K562 (cell line): ENCODE results near the gene CARMIL3. TPM values are rescaled to one million over a fixed set of nuclear protein-coding genes. Genes with fewer than 3 reads are reported as not detected.

ENCODE experiments used
- ATAC-seq: fragments of 200-7000 bp; cut with Tn5 transposase; 3 replicates; pipeline ENCODE4 v1.9.1; 2020; ENCODE audit warnings: moderate library complexity
- BruUV-seq: library from RNA; stranded (reverse); fragments of 400-500 nt; replicated peaks from 2 replicates; lab custom pipeline; 2021; lab: Mats Ljungman, UMichigan
- CTCF ChIA-PET: fragments of 300-600 bp; formaldehyde crosslinking; extraction: SDS; loops from one replicate; lab custom pipeline; 2021; ENCODE audit warnings: low intra/inter-chr PET ratio; lab: Yijun Ruan, JAX
- POLR2A ChIA-PET: fragments of 300-600, 350-650 bp; sonication (Branson Sonifier 250); formaldehyde crosslinking; extraction: SDS; loops from one replicate; lab custom pipeline; 2021; ENCODE audit warnings: antibody characterized with exemption, inconsistent platforms; lab: Yijun Ruan, JAX
- DNase-seq, 4 experiments: peaks; one replicate each; pipeline versions ENCODE4 v3.0.0 to v3.0.0-alpha.2; 2011 to 2018; ENCODE audit warnings: low spot score in 3 of 4, mixed read lengths in 3 of 4; ENCODE audit errors: extremely low read depth in 1 of 4
- FAIRE-seq: peaks from 2 replicates; lab custom pipeline; 2011; peaks lifted over from hg19 to GRCh38; lab: Jason Lieb, UNC
- H2AFZ ChIP-seq: 2 replicates; pipeline ENCODE4 v1.6.0; 2011; ENCODE audit warnings: low read depth, low read length, control low read depth, inconsistent platforms
- H3K27ac ChIP-seq: fragments of 200-600 bp; 3 replicates; pipeline ENCODE4 v1.8.0; 2011; ENCODE audit warnings: low read depth, mild to moderate bottlenecking, control low read depth, inconsistent platforms, low read length, moderate library complexity, mixed read lengths; ENCODE audit errors: extremely low read depth
- H3K27me3 ChIP-seq, 2 experiments: fragments of 300-600 bp in 1 of 2; 2 replicates in 1 of 2; 3 replicates in 1 of 2; pipeline versions ENCODE4 v1.6.0 to v1.8.0; 2011; ENCODE audit warnings: inconsistent platforms in 2 of 2, low read length in 2 of 2, mild to moderate bottlenecking in 1 of 2, mixed read lengths in 1 of 2, moderate library complexity in 1 of 2; ENCODE audit not compliant: control insufficient read depth in 2 of 2, insufficient read depth in 2 of 2
- H3K36me3 ChIP-seq: fragments of 300-600 bp; 3 replicates; pipeline ENCODE4 v1.8.0; 2011; ENCODE audit warnings: mild to moderate bottlenecking, low read length, inconsistent platforms; ENCODE audit not compliant: control insufficient read depth, insufficient read depth
- H3K4me1 ChIP-seq, 2 experiments: fragments of 200-600 bp in 1 of 2; replicated peaks in 1 of 2; 2 replicates in 1 of 2; 3 replicates in 1 of 2; pipeline versions ENCODE4 v1.5.1 to v1.8.0; 2011; ENCODE audit warnings: inconsistent platforms in 2 of 2, low read length in 2 of 2, mild to moderate bottlenecking in 1 of 2, mixed read lengths in 1 of 2, moderate library complexity in 1 of 2; ENCODE audit not compliant: control insufficient read depth in 2 of 2, insufficient read depth in 2 of 2
- H3K4me2 ChIP-seq: 2 replicates; pipeline ENCODE4 v1.6.1; 2011; ENCODE audit warnings: low read length, control low read depth, inconsistent platforms, mixed read lengths; ENCODE audit not compliant: insufficient read depth
- H3K4me3 ChIP-seq: fragments of 200-600 bp; sonication (generic), shearing (Covaris generic); 2 replicates; pipeline ENCODE4 v1.5.1; 2016; ENCODE audit warnings: control low read depth, inconsistent platforms
- H3K79me2 ChIP-seq: fragments of 200-600 bp; 3 replicates; pipeline ENCODE4 v1.8.0; 2011; ENCODE audit warnings: low read length, inconsistent platforms; ENCODE audit not compliant: control insufficient read depth, insufficient read depth
- H3K9ac ChIP-seq, 2 experiments: 2 replicates each; pipeline versions ENCODE4 v1.6.0 to v1.6.1; 2011; ENCODE audit warnings: low read depth in 2 of 2, low read length in 2 of 2, control low read depth in 1 of 2, inconsistent platforms in 1 of 2, mild to moderate bottlenecking in 1 of 2, mixed read lengths in 1 of 2; ENCODE audit not compliant: insufficient read depth in 1 of 2
- H3K9me1 ChIP-seq: one replicate; pipeline ENCODE4 v1.6.0; 2011; ENCODE audit warnings: inconsistent platforms, mild to moderate bottlenecking, low read length, moderate library complexity; ENCODE audit not compliant: control insufficient read depth, insufficient read depth
- H3K9me3 ChIP-seq: replicated peaks from 2 replicates; pipeline ENCODE4 v1.5.1; 2011; ENCODE audit warnings: low read depth, low read length, inconsistent platforms; ENCODE audit not compliant: control insufficient read depth, insufficient read depth
- H4K20me1 ChIP-seq: replicated peaks from 2 replicates; pipeline ENCODE4 v1.6.1; 2011; ENCODE audit warnings: low read length, inconsistent platforms, mixed read lengths; ENCODE audit not compliant: control insufficient read depth, insufficient read depth
- BCLAF1 ChIP-seq, 2 experiments: fragments of 450-650 bp in 1 of 2; IDR thresholded peaks; 2 replicates each; pipeline ENCODE4 v1.6.1; 2011 to 2017; ENCODE audit warnings: low read depth in 2 of 2, antibody characterized with exemption in 1 of 2, borderline replicate concordance in 1 of 2, low read length in 1 of 2, mild to moderate bottlenecking in 1 of 2, mixed read lengths in 1 of 2; ENCODE audit not compliant: control insufficient read depth in 1 of 2
- CHD4 ChIP-seq: fragments of 200-600 bp; sonication (generic); IDR thresholded peaks from 3 replicates; pipeline ENCODE4 v1.6.1; 2012; ENCODE audit warnings: low read depth, mild to moderate bottlenecking, mixed read lengths, low read length, inconsistent platforms; ENCODE audit not compliant: insufficient read depth, insufficient replicate concordance, poor library complexity, severe bottlenecking
- CTCF ChIP-seq, 3 experiments: IDR thresholded peaks in 2 of 3; conservative IDR thresholded peaks in 1 of 3; 2 replicates each; pipeline ENCODE4 v1.5.1; 2011 to 2012; ENCODE audit warnings: low read length in 3 of 3, mild to moderate bottlenecking in 3 of 3, control low read depth in 2 of 3, improper control_type of control experiment in 1 of 3, inconsistent platforms in 1 of 3, low read depth in 1 of 3, mixed read lengths in 1 of 3, moderate library complexity in 1 of 3; ENCODE audit not compliant: insufficient read depth in 2 of 3
- CXXC5 ChIP-seq: fragments of 250-450 bp; sonication (Bioruptor Pico); IDR thresholded peaks from 2 replicates; pipeline ENCODE4 v1.8.0; 2022; ENCODE audit warnings: inconsistent platforms, mild to moderate bottlenecking, moderate library complexity
- ID3 ChIP-seq, 2 experiments: fragments of 250-450 bp in 1 of 2; fragments of 450-650 bp in 1 of 2; sonication (Bioruptor Pico) in 1 of 2; IDR thresholded peaks; 2 replicates each; pipeline versions ENCODE4 v1.6.1 to v1.8.0; 2016 to 2021; ENCODE audit warnings: mild to moderate bottlenecking in 2 of 2, moderate library complexity in 2 of 2, missing compliant biosample characterization in 1 of 2, missing genetic modification characterization in 1 of 2
- ILK ChIP-seq: fragments of 450-650 bp; IDR thresholded peaks from 2 replicates; pipeline ENCODE4 v1.6.1; 2016; ENCODE audit warnings: missing genetic modification characterization, low read depth, mild to moderate bottlenecking, missing compliant biosample characterization, moderate library complexity, borderline replicate concordance
- MED1 ChIP-seq: sonication (generic); formaldehyde crosslinking; IDR thresholded peaks from 2 replicates; pipeline ENCODE4 v1.8.1; 2023; ENCODE audit warnings: missing genetic modification reagents, borderline replicate concordance
- NFE2 ChIP-seq: IDR thresholded peaks from 2 replicates; pipeline ENCODE4 v1.6.1; 2014; ENCODE audit warnings: antibody characterized with exemption, low read depth
- STAG1 ChIP-seq: sonication (generic); formaldehyde crosslinking; IDR thresholded peaks from 2 replicates; pipeline ENCODE4 v1.5.0; 2020; ENCODE audit warnings: missing genetic modification reagents, borderline replicate concordance
- XRCC3 ChIP-seq: fragments of 450-650 bp; IDR thresholded peaks from 2 replicates; pipeline ENCODE4 v1.6.1; 2017; ENCODE audit warnings: mild to moderate bottlenecking, moderate library complexity
- ZNF3 ChIP-seq: fragments of 250-450 bp; sonication (Bioruptor Pico); IDR thresholded peaks from 2 replicates; pipeline ENCODE4 v1.5.0; 2021; ENCODE audit warnings: mild to moderate bottlenecking, moderate library complexity
- WGBS: fragments of 100-300 bp; shearing (Covaris generic); methylation state at CpG from one replicate; pipeline ENCODE4 v1.1.6; 2016; ENCODE audit warnings: low coverage, mixed read lengths; ENCODE audit not compliant: insufficient coverage; ENCODE audit errors: missing lambda C conversion rate; 5-methylcytosine and 5-hydroxymethylcytosine counted together
- in situ Hi-C: fragments of 300-500 bp; cut with MboI; formaldehyde crosslinking; loops from 4 replicates; pipeline ENCODE4 v1.15.0; 2018; ENCODE audit warnings: inconsistent platforms, mixed read lengths
- intact Hi-C: fragments of 100-400 bp; cut with micrococcal nuclease; formaldehyde crosslinking; loops from 2 replicates; pipeline ENCODE4 v1.14.2; 2022
- polyA plus RNA-seq, 8 experiments: library from polyadenylated mRNA; depleted of rRNA in 4 of 8; stranded (reverse) in 5 of 8; unstranded in 3 of 8; fragments of >200 nt; fragmentation: Nextera tagmentation in 2 of 8; fragmentation: Illumina TruSeq in 1 of 8; extraction: Ambion mirVana in 2 of 8; extraction: Trizol in 1 of 8; gene quantifications; 2 replicates each; pipeline versions ENCODE4 v1.2.1 to v1.2.3, GENCODE V29; 2011 to 2014; ENCODE audit warnings: inconsistent platforms in 1 of 8, missing spikeins in 1 of 8
- total RNA-seq, 7 experiments: library from RNA; depleted of rRNA in 6 of 7; stranded (reverse); fragments of >200 nt in 6 of 7; fragmentation: Illumina TruSeq in 2 of 7; extraction: Trizol in 2 of 7; gene quantifications; 2 replicates each; pipeline versions ENCODE4 v1.2.1 to v1.2.3, GENCODE V29; 2011 to 2021; ENCODE audit warnings: low replicate concordance in 1 of 7

The CARMIL3 gene
- total and polyA plus RNA-seq, 9 of the 15 experiments (the other 6 are each of a cell fraction or from before 2014, with no cell fraction given): 0.01 to 0.11 (median 0.05) TPM; not detected in 5

GRCh38 chr14:24080888-24081738 is 29.3 kb downstream of the CARMIL3 start:
- peak; percentile 87 for FAIRE-seq
- in situ Hi-C loops: no loop called here
- TF ChIP-seq ZNF3 (CRISPR knock-in tag) (no peak), STAG1 (no peak), BCLAF1 (IDR thresholded peaks at IDR 0.05; ENCODE audit: borderline replicate concordance in 1 of 2, control insufficient read depth in 1 of 2, low read depth in 2 of 2, low read length in 1 of 2) (no peak), XRCC3 (no peak), ILK (tag) (no peak), ID3 (CRISPR knock-in tag; IDR thresholded peaks at IDR 0.05) (no peak), ID3 (tag; IDR thresholded peaks at IDR 0.05) (peak; percentile 37; the same call in 1 of the 2 replicates), CTCF (IDR thresholded peaks at IDR 0.05 in 2 of 3, conservative IDR thresholded peaks at IDR 0.05 in 1 of 3; ENCODE audit: insufficient read depth in 2 of 3, low read depth in 1 of 3, low read length in 3 of 3) (0 out of 6 replicates have a peak, but pooled peaks of 1 of the 3 experiments have one; percentile 0), CXXC5 (CRISPR knock-in tag) (peak; percentile 70; the same call in 1 of the 2 replicates), CHD4 (no peak), NFE2 (peak; percentile 72), MED1 (no peak)

More at GRCh38 chr14:24080888-24081738, 29.3 kb downstream of the CARMIL3 start:
- Histone ChIP-seq H2AFZ (peak overlapping the region; percentile 81), H3K4me3 (peak overlapping the region; percentile 53), H3K36me3 (no peaks in the 10 kb centered on the region), H3K4me2 (peak overlapping the region; percentile 69), H3K79me2 (no peaks in the 10 kb centered on the region), H3K27ac (peak overlapping the region; percentile 77), H3K9ac (peak overlapping the region; percentile 55 to 90), H4K20me1 (no peaks in the 10 kb centered on the region), H3K4me1 (peaks cover 18 to 34% of the 10 kb centered on the region in 2 experiments), H3K9me3 (no peaks in the 10 kb centered on the region), H3K9me1 (no peaks in the 10 kb centered on the region), H3K27me3 (no peaks in the 10 kb centered on the region)
- intact Hi-C loops: no loop called here
- ATAC-seq: peak; percentile 94
- ChIA-PET POLR2A (interaction anchor here (0.7 to 5.5 kb wide), 10 partner anchors 9 to 190 kb away, joined by 3 to 40 read pairs (median 4); partner anchors contain the start of genes CPNE6, DCAF11, EMC9 and IRF9), CTCF (interaction anchor here (0.7 kb wide), 1 partner anchor 23 kb away, joined by 5 read pairs; no protein-coding TSS in a partner anchor)
- DNase-seq: peak; percentile 79 to 86 (median 84)
- WGBS: 0% methylated on average over 23 of the region's 74 CpGs
- no TSS peak for BruUV-seq
